Transverse colon (tissue), 4 donors: ENCODE results near the gene TECPR2. TPM values are rescaled to one million over a fixed set of nuclear protein-coding genes. Genes with fewer than 3 reads are reported as not detected.

Source experiments
- DNase-seq: peaks from one replicate; pipeline ENCODE4 v3.0.0-alpha.2; 2019
- H3K27ac ChIP-seq, 4 donors: fragments of 200-600 bp; sonication (generic); 2 replicates each; pipeline ENCODE4 v1.5.1; 2016 to 2018; ENCODE audit warnings: inconsistent platforms in 4 of 4
- H3K27me3 ChIP-seq: fragments of 200-600 bp; sonication (generic); 2 replicates; pipeline ENCODE4 v1.5.1; 2017; ENCODE audit warnings: inconsistent platforms
- H3K36me3 ChIP-seq, 4 donors: fragments of 200-600 bp; sonication (generic); 2 replicates each; pipeline ENCODE4 v1.5.1; 2017 to 2019; ENCODE audit warnings: inconsistent platforms in 4 of 4
- H3K4me1 ChIP-seq, 4 donors: fragments of 200-600 bp; sonication (generic); 2 replicates each; pipeline ENCODE4 v1.5.1; 2017 to 2020; ENCODE audit warnings: inconsistent platforms in 4 of 4
- H3K4me3 ChIP-seq, 4 donors: fragments of 200-600 bp; sonication (generic); 1 replicate in 1 of 4; 2 replicates in 3 of 4; pipeline versions ENCODE4 v1.5.1 to v1.6.1; 2017 to 2019; ENCODE audit warnings: inconsistent platforms in 4 of 4
- H3K9me3 ChIP-seq, 2 donors: fragments of 200-600 bp; sonication (generic); 2 replicates each; pipeline ENCODE4 v1.5.1; 2017 to 2019; ENCODE audit warnings: inconsistent platforms in 2 of 2
- EP300 ChIP-seq: sonication (generic); formaldehyde crosslinking; IDR thresholded peaks from one replicate; pipeline ENCODE4 v1.6.1; 2017; ENCODE audit warnings: antibody characterized with exemption, low read depth
- POLR2A ChIP-seq: fragments of 450-650 bp; IDR thresholded peaks from one replicate; pipeline ENCODE4 v1.6.1; 2016; ENCODE audit warnings: antibody characterized with exemption, mild to moderate bottlenecking, moderate library complexity
- POLR2AphosphoS5 ChIP-seq, 3 donors: sonication (generic); formaldehyde crosslinking; IDR thresholded peaks; one replicate each; pipeline ENCODE4 v1.6.1; 2016; ENCODE audit warnings: antibody characterized with exemption in 3 of 3
- WGBS, 2 donors: methylation state at CpG; one replicate each; pipeline ENCODE4 v1.1.5; 2018; ENCODE audit warnings: low coverage in 1 of 2; 5-methylcytosine and 5-hydroxymethylcytosine counted together
- in situ Hi-C, 4 donors: fragments of 200-750 bp; cut with MboI; loops; one replicate each; pipeline versions ENCODE4 v1.15.0 to v1.15.1; 2017; ENCODE audit warnings: low sequenced_read_pairs in 3 of 4, low pct_ligation_motif_present in 1 of 4, low pct_unique_long_range_greater_than_20kb in 1 of 4
- intact Hi-C: fragments of 100-400 bp; cut with DNase I; formaldehyde crosslinking; loops from one replicate; pipeline ENCODE4 v1.15.1; 2023; ENCODE audit warnings: low total_unique reads
- total RNA-seq, 4 donors: library from RNA; depleted of rRNA; stranded (reverse); fragments of >200 nt; gene quantifications; one replicate each; pipeline ENCODE4 v1.1.0, GENCODE V29; 2016
- TF ChIP-seq, protein P1 (sequence below), 5 experiments: fragments of 200-600 bp in 3 of 5; fragments of 450-650 bp in 2 of 5; sonication (generic) in 3 of 5; IDR thresholded peaks; 1 replicate in 2 of 5; 2 replicates in 3 of 5; pipeline ENCODE4 v1.5.1; 2016 to 2017; ENCODE audit warnings: antibody characterized with exemption in 5 of 5, inconsistent platforms in 3 of 5, mild to moderate bottlenecking in 2 of 5, moderate library complexity in 1 of 5

The TECPR2 gene
- total RNA-seq, 4 donors from 2014 or later = 12.6 to 47.4 (median 17.9) TPM

DNA sequence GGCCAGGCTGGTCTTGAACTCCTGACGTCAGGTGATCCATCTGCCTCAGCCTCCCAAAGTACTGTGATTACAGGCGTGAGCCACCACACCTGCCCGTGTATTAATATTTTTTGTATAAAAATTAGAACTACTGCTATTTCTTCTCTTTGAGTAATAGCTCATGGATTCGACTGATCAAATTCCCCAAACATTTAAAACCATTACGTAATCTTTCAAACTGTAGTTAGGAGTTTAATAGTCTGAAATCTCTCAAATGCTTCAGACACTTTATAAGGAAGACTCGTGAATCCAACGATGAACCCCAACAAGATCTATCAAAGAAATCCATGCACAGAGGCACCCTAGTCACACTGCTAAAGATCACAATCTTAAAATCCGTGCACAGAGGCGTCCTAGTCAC, 16.1 kb downstream of the TECPR2 start:
- in situ Hi-C loops = no loop called here
- Histone ChIP-seq H3K27ac (no peak overlapping the region), H3K4me1 (no peaks in the 10 kb centered on the region), H3K27me3 (no peaks in the 10 kb centered on the region), H3K9me3 (no peaks in the 10 kb centered on the region), H3K36me3 (peaks cover 0 to 6% (median 0%) of the 10 kb centered on the region in 4 donors), H3K4me3 (no peak overlapping the region)
- DNase-seq = no peak
- TF ChIP-seq POLR2AphosphoS5 (IDR thresholded peaks at IDR 0.05) (no peak), POLR2A (no peak), EP300 (no peak)
- TF ChIP-seq, protein P1, sequence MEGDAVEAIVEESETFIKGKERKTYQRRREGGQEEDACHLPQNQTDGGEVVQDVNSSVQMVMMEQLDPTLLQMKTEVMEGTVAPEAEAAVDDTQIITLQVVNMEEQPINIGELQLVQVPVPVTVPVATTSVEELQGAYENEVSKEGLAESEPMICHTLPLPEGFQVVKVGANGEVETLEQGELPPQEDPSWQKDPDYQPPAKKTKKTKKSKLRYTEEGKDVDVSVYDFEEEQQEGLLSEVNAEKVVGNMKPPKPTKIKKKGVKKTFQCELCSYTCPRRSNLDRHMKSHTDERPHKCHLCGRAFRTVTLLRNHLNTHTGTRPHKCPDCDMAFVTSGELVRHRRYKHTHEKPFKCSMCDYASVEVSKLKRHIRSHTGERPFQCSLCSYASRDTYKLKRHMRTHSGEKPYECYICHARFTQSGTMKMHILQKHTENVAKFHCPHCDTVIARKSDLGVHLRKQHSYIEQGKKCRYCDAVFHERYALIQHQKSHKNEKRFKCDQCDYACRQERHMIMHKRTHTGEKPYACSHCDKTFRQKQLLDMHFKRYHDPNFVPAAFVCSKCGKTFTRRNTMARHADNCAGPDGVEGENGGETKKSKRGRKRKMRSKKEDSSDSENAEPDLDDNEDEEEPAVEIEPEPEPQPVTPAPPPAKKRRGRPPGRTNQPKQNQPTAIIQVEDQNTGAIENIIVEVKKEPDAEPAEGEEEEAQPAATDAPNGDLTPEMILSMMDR (IDR thresholded peaks at IDR 0.05) = no peak
- intact Hi-C loops = no loop called here
- 95 to 100% methylated on average over 7 to 9 of the region's 9 CpGs for WGBS, 2 donors

DNA sequence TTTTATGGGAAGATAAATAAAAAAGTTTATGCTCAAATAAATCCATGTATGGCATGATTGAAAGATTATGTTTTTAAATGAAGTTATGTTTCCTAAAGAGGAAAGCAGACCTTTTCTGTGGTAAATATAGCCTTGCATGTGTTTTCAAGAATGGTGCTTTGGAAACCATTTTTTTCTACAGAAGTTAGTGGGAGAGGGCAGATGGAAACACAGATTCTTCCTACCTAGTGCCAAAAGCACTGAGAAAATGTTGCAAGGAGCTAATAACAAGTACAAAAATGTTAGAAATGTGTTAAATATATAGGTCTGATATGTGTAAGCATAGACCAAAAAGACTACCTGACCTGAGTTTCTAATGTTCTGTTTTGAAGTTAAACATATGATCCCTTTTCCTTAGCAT, 24.3 kb downstream of the TECPR2 start:
- TF ChIP-seq EP300 (no peak), POLR2A (no peak), POLR2AphosphoS5 (IDR thresholded peaks at IDR 0.05) (no peak)
- TF ChIP-seq, protein P1 (IDR thresholded peaks at IDR 0.05) = no peak
- no peak overlapping the region for H3K27ac ChIP-seq
- no peaks in the 10 kb centered on the region for H3K27me3 ChIP-seq
- intact Hi-C loops = no loop called here
- no peak overlapping the region for H3K4me3 ChIP-seq
- in situ Hi-C loops = no loop called here
- no peaks in the 10 kb centered on the region for H3K36me3 ChIP-seq
- DNase-seq = no peak
- H3K9me3 ChIP-seq = no peaks in the 10 kb centered on the region
- H3K4me1 ChIP-seq = peaks cover 9 to 20% (median 16%) of the 10 kb centered on the region in 4 donors

DNA sequence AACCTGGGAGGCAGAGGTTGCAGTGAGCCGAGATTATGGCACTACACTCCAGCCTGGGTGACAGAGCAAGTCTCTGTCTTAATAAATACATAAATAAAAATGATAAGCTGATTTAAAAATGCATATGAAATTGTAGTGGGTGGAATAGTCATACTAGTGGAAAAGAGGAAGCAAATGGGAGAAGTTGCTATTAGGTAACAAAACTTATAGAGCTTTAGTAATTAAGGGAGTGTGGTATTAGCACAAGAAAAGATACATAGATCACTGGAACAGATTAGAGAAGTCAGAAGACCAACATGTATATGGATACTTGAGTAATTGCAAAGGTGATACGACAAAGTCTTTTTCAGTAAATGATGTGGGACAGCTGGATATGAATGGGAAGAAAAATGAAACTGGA, 26.5 kb downstream of the TECPR2 start:
- H3K27me3 ChIP-seq = no peaks in the 10 kb centered on the region
- peak overlapping the region; percentile 54 to 71 (median 64) for H3K27ac ChIP-seq
- H3K4me3 ChIP-seq = no peak overlapping the region
- DNase-seq = no peak
- TF ChIP-seq POLR2A (no peak), POLR2AphosphoS5 (IDR thresholded peaks at IDR 0.05) (no peak), EP300 (no peak)
- TF ChIP-seq, protein P1 (IDR thresholded peaks at IDR 0.05) = no peak
- 83 to 86% methylated on average over 2 of the region's 2 CpGs for WGBS, 2 donors
- H3K9me3 ChIP-seq = no peaks in the 10 kb centered on the region
- intact Hi-C loops (no loop called here), in situ Hi-C loops (no loop called here)
- peaks cover 9 to 26% (median 16%) of the 10 kb centered on the region in 4 donors for H3K4me1 ChIP-seq
- no peaks in the 10 kb centered on the region for H3K36me3 ChIP-seq

DNA sequence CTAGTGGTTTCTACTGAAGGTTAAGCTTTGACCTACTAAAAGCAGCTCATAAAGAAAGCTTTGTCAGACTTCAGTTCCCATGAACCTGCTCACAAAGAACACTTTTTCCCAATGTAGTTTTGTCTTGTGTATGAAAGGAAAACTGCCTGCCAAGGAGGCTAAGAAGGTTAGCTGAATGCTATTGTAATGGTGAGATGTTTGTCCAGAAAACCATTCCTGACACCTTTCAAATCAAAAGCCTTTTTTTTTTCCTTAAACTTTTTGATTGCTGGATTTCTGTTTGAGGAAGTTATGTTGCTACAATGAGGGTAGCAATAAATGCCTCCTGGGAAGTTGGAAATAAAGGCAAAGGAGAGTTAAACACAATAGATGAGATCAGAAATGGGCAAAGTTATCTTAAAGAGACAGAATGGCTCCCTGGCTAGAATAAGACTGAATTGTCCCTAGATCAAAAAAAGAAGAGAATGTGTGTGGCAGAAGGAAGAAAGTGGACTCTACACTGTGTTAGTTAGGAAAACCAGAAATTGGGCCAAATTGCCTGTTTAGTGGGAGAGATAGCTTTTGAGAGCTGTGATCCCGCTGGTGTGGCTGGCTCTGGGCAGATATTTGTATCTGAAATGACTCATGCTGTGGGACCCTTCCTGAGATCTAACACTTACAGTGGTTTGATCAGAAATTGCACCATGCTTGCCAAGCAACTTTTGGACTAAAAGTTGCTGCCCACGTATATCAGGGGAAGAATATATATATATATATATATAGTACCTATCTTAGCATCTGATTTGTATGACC, 27.5 kb downstream of the TECPR2 start:
- H3K36me3 ChIP-seq = no peaks in the 10 kb centered on the region
- H3K9me3 ChIP-seq = no peaks in the 10 kb centered on the region
- no peak for DNase-seq
- intact Hi-C loops (no loop called here), in situ Hi-C loops (no loop called here)
- peak overlapping the region; percentile 54 to 71 (median 64) for H3K27ac ChIP-seq
- no peak overlapping the region for H3K4me3 ChIP-seq
- H3K27me3 ChIP-seq = no peaks in the 10 kb centered on the region
- WGBS, 2 donors = 29 to 50% methylated on average over 1 to 2 of the region's 2 CpGs
- peaks cover 9 to 26% (median 16%) of the 10 kb centered on the region in 4 donors for H3K4me1 ChIP-seq
- TF ChIP-seq, protein P1 (IDR thresholded peaks at IDR 0.05) = no peak
- TF ChIP-seq POLR2A (no peak), EP300 (no peak), POLR2AphosphoS5 (IDR thresholded peaks at IDR 0.05) (no peak)
